HEK293 (cell line): ENCODE measurements around the gene ADGB.
"Not testable (repeated sequence)": the region's sequence is repeated elsewhere in the genome, so short reads cannot be mapped to it uniquely, and the experiment has no call there.

Source experiments
- CTCF ChIA-PET: fragments of 350-600 bp; formaldehyde crosslinking; extraction: SDS; loops from one replicate; lab custom pipeline; 2021; ENCODE audit warnings: antibody characterized with exemption; lab: Yijun Ruan, JAX
- POLR2A ChIA-PET: fragments of 300-600 bp; formaldehyde crosslinking; extraction: SDS; loops from one replicate; lab custom pipeline; 2020; ENCODE audit warnings: antibody characterized with exemption, inconsistent platforms; lab: Yijun Ruan, JAX
- H3K27ac ChIP-seq: fragments of 200-500 bp; sonication (Bioruptor generic); 2 replicates; pipeline ENCODE4 v1.5.1; 2014; ENCODE audit warnings: low read depth, low read length, control low read depth, inconsistent platforms; ENCODE audit errors: extremely low read depth
- H3K36me3 ChIP-seq, 2 experiments: fragments of 200-500 bp in 1 of 2; sonication (Bioruptor generic) in 1 of 2; 1 replicate in 1 of 2; 2 replicates in 1 of 2; pipeline ENCODE4 v1.5.1; 2014 to 2017; ENCODE audit warnings: inconsistent platforms in 2 of 2, low read length in 2 of 2; ENCODE audit not compliant: control insufficient read depth in 2 of 2, insufficient read depth in 1 of 2
- H3K4me1 ChIP-seq: fragments of 200-500 bp; sonication (Bioruptor generic); 2 replicates; pipeline ENCODE4 v1.5.1; 2014; ENCODE audit warnings: mild to moderate bottlenecking, low read length, inconsistent platforms; ENCODE audit not compliant: control insufficient read depth, insufficient read depth
- H3K4me3 ChIP-seq: 2 replicates; pipeline ENCODE4 v1.5.1; 2011; ENCODE audit warnings: low read depth, mild to moderate bottlenecking, control low read depth, low read length, moderate library complexity
- H3K9me3 ChIP-seq: fragments of 200-500 bp; sonication (Bioruptor generic); 2 replicates; pipeline ENCODE4 v1.5.1; 2014; ENCODE audit warnings: low read depth, low read length, inconsistent platforms; ENCODE audit not compliant: control insufficient read depth, insufficient read depth
- SCRT1 ChIP-seq: fragments of 450-650 bp; formaldehyde crosslinking; IDR thresholded peaks from 2 replicates; pipeline ENCODE4 v1.5.1; 2016; ENCODE audit warnings: missing biosample characterization, missing genetic modification characterization, borderline replicate concordance
- SCRT2 ChIP-seq: fragments of 450-650 bp; formaldehyde crosslinking; IDR thresholded peaks from 2 replicates; pipeline ENCODE4 v1.5.1; 2016; ENCODE audit warnings: missing biosample characterization, missing genetic modification characterization
- SETDB1 ChIP-seq: IDR thresholded peaks from one replicate; pipeline ENCODE4 v1.6.1; 2017; ENCODE audit warnings: mild to moderate bottlenecking, low read length, moderate library complexity, mixed read lengths; ENCODE audit not compliant: insufficient read length
- TCF7L2 ChIP-seq: IDR thresholded peaks from 2 replicates; pipeline ENCODE4 v1.6.1; 2011; ENCODE audit warnings: low read depth, mild to moderate bottlenecking, inconsistent platforms, low read length, moderate library complexity, borderline replicate concordance
- ZFP69B ChIP-seq: fragments of 450-650 bp; formaldehyde crosslinking; IDR thresholded peaks from 2 replicates; pipeline ENCODE4 v1.5.1; 2016; ENCODE audit warnings: missing biosample characterization, missing genetic modification characterization
- ZNF146 ChIP-seq: fragments of 450-650 bp; formaldehyde crosslinking; IDR thresholded peaks from 2 replicates; pipeline ENCODE4 v1.5.1; 2016; ENCODE audit warnings: missing biosample characterization, missing genetic modification characterization
- ZNF223 ChIP-seq: fragments of 450-650 bp; formaldehyde crosslinking; IDR thresholded peaks from 2 replicates; pipeline ENCODE4 v1.5.1; 2016; ENCODE audit warnings: missing biosample characterization, missing genetic modification characterization
- ZNF341 ChIP-seq: fragments of 450-650 bp; formaldehyde crosslinking; IDR thresholded peaks from 2 replicates; pipeline ENCODE4; 2016; ENCODE audit warnings: low read depth, missing biosample characterization, missing genetic modification characterization
- ZNF350 ChIP-seq: fragments of 450-650 bp; formaldehyde crosslinking; IDR thresholded peaks from 2 replicates; pipeline ENCODE4 v1.5.0; 2017; ENCODE audit warnings: missing biosample characterization, mild to moderate bottlenecking, missing genetic modification characterization
- ZNF391 ChIP-seq: fragments of 450-650 bp; formaldehyde crosslinking; IDR thresholded peaks from 2 replicates; pipeline ENCODE4 v1.5.1; 2016; ENCODE audit warnings: low read depth, missing biosample characterization, missing genetic modification characterization, borderline replicate concordance
- ZNF404 ChIP-seq: fragments of 450-650 bp; formaldehyde crosslinking; IDR thresholded peaks from 2 replicates; pipeline ENCODE4 v1.5.1; 2017; ENCODE audit warnings: missing biosample characterization, missing genetic modification characterization
- ZNF530 ChIP-seq: fragments of 450-650 bp; formaldehyde crosslinking; IDR thresholded peaks from 2 replicates; pipeline ENCODE4 v1.5.1; 2016; ENCODE audit warnings: low read depth, missing biosample characterization, missing genetic modification characterization
- ZNF596 ChIP-seq: fragments of 450-650 bp; IDR thresholded peaks from 2 replicates; pipeline ENCODE4 v1.5.0; 2018; ENCODE audit warnings: missing biosample characterization, mild to moderate bottlenecking, missing genetic modification characterization, moderate library complexity
- ZNF707 ChIP-seq: fragments of 450-650 bp; formaldehyde crosslinking; IDR thresholded peaks from 2 replicates; pipeline ENCODE4 v1.5.1; 2016; ENCODE audit warnings: missing biosample characterization, missing genetic modification characterization
- ZNF768 ChIP-seq: fragments of 450-650 bp; formaldehyde crosslinking; IDR thresholded peaks from 2 replicates; pipeline ENCODE4 v1.5.1; 2018; ENCODE audit warnings: missing biosample characterization, mild to moderate bottlenecking, missing genetic modification characterization
- ZNF837 ChIP-seq: fragments of 450-650 bp; formaldehyde crosslinking; IDR thresholded peaks from 2 replicates; pipeline ENCODE4 v1.5.1; 2016; ENCODE audit warnings: missing biosample characterization, missing genetic modification characterization
- TF ChIP-seq, protein P1 (sequence below): fragments of 450-650 bp; formaldehyde crosslinking; IDR thresholded peaks from 2 replicates; pipeline ENCODE4 v1.5.1; 2016; ENCODE audit warnings: missing biosample characterization, missing genetic modification characterization
- TF ChIP-seq, protein P2 (sequence below): fragments of 450-650 bp; formaldehyde crosslinking; IDR thresholded peaks from 2 replicates; pipeline ENCODE4 v1.5.1; 2016; ENCODE audit warnings: missing biosample characterization, missing genetic modification characterization
- TF ChIP-seq, protein P3 (sequence below): fragments of 450-650 bp; formaldehyde crosslinking; IDR thresholded peaks from 2 replicates; pipeline ENCODE4 v1.5.1; 2016; ENCODE audit warnings: missing biosample characterization, missing genetic modification characterization

Gene ADGB

DNA sequence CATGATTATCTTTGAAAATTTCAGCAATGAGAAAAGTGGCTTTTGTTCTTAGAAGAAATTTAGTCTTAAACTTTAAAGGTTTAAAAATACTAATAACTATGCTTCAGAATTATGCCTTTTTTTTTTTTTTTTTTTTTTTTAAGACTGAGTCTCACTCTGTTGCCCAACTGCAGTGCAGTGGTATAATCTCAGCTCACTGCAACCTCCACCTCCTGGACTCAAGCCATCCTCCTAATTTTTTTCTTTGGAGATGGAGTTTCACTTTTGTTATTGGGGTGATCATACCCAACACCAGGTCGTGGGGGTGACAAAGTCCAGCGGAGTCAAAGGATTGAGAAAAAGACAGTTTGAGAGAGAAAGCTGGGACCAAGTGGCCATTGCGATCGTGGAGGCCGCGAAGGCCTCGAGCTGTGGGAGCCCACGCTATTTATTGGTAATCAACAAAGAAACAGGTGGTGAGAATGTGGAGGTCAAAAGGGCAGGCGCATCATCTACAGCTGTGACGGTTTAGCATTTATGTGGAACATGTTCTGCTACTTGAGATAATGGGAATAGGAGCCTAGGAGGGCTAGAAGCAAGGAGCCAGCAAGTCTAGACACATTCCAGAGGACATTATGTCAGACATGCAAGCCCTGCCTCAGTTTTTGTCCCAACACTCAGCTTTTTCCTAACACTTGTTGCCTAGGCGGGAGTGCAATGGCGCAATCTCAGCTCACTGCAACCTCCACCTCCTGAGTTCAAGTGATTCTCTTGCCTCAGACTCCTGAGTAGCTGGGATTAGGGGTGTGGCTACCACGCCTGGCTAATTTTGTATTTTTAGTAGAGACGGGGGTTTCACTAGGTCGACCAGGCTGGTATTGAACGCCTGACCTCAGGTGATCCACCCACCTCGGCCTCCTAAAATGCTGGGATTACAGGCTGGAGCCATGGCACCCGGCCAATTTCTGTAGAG, 217.0 kb downstream of the ADGB start:
- POLR2A ChIA-PET, H3K4me1 ChIP-seq, H3K36me3 ChIP-seq, H3K27ac ChIP-seq, H3K4me3 ChIP-seq, H3K9me3 ChIP-seq: not testable (repeated sequence)
- TF ChIP-seq SCRT2 (tag by site-specific recombination), result peak; percentile 48
- TF ChIP-seq SETDB1, result peak; percentile 37
- CTCF ChIA-PET, result interaction anchor here (0.6 kb wide), 1 partner anchor 102 kb away, joined by 4 read pairs; no protein-coding TSS in a partner anchor

DNA sequence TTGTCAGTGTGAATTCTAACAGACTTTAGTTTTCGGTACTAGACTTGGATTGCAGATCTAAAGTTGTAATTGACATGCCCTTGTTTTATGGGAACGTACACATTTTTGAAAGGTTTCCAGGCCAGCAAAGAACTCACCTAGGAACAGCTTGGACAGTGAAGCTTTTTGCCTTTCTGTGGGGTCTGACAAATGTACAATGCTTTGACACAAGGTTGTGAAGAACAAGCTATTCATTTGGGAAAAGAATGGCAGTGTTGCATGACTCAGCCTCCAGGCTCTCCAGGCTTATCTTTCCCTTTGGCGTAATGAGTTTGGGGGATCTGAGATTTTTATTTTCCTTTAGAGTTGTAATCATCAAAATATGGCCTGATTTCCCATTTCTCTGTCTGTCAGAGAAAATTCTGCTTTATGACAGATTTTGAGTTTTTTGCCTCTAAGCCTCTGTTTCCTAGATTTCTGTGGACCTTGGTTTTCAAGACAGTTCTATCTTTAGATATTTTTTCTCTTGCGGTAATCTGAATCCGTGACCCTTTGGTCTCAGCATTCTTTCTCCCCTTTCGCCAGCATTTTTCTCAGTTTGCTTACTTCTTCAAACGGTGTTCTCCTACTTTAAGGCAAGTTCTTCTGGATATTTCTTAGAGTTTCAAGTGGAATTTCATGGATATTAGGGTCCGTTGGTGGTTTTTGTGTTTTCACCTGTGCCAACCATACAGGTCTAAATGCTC, 221.0 kb downstream of the ADGB start:
- H3K27ac ChIP-seq, result no peak overlapping the region
- H3K9me3 ChIP-seq, result no peaks in the 10 kb centered on the region
- POLR2A ChIA-PET, result no interaction called here
- CTCF ChIA-PET, result no interaction called here
- no peak overlapping the region for H3K4me3 ChIP-seq
- TF ChIP-seq ZFP69B (tag by site-specific recombination) (no peak), SCRT1 (tag by site-specific recombination) (no peak), ZNF837 (tag by site-specific recombination) (no peak), ZNF530 (tag by site-specific recombination) (no peak), ZNF404 (tag by site-specific recombination) (no peak), ZNF768 (tag by site-specific recombination) (no peak), ZNF223 (tag by site-specific recombination) (no peak), ZNF341 (no peak), ZNF350 (tag by site-specific recombination) (no peak), ZNF391 (no peak), ZNF146 (tag by site-specific recombination) (no peak), ZNF707 (no peak), ZNF596 (tag by site-specific recombination) (no peak), TCF7L2 (no peak)
- TF ChIP-seq, protein P1, sequence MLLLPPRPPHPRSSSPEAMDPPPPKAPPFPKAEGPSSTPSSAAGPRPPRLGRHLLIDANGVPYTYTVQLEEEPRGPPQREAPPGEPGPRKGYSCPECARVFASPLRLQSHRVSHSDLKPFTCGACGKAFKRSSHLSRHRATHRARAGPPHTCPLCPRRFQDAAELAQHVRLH (tag by site-specific recombination), result no peak
- TF ChIP-seq, protein P2, sequence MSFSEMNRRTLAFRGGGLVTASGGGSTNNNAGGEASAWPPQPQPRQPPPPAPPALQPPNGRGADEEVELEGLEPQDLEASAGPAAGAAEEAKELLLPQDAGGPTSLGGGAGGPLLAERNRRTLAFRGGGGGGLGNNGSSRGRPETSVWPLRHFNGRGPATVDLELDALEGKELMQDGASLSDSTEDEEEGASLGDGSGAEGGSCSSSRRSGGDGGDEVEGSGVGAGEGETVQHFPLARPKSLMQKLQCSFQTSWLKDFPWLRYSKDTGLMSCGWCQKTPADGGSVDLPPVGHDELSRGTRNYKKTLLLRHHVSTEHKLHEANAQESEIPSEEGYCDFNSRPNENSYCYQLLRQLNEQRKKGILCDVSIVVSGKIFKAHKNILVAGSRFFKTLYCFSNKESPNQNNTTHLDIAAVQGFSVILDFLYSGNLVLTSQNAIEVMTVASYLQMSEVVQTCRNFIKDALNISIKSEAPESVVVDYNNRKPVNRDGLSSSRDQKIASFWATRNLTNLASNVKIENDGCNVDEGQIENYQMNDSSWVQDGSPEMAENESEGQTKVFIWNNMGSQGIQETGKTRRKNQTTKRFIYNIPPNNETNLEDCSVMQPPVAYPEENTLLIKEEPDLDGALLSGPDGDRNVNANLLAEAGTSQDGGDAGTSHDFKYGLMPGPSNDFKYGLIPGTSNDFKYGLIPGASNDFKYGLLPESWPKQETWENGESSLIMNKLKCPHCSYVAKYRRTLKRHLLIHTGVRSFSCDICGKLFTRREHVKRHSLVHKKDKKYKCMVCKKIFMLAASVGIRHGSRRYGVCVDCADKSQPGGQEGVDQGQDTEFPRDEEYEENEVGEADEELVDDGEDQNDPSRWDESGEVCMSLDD (tag by site-specific recombination), result no peak
- TF ChIP-seq, protein P3, sequence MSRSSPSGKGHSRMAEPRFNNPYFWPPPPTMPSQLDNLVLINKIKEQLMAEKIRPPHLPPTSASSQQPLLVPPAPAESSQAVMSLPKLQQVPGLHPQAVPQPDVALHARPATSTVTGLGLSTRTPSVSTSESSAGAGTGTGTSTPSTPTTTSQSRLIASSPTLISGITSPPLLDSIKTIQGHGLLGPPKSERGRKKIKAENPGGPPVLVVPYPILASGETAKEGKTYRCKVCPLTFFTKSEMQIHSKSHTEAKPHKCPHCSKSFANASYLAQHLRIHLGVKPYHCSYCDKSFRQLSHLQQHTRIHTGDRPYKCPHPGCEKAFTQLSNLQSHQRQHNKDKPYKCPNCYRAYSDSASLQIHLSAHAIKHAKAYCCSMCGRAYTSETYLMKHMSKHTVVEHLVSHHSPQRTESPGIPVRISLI, result no peak
- H3K36me3 ChIP-seq, result no peaks in the 10 kb centered on the region
- H3K4me1 ChIP-seq, result no peaks in the 10 kb centered on the region
